Activated CD4-positive, alpha-beta memory T cell treated with anti-CD3 and anti-CD28 coated beads, Interleukin-2, amount 10 ng/mL, durations not matched to agents 7 days and 5 days (primary cell): ENCODE results near the gene SGMS1. TPM values are rescaled to one million over a fixed set of nuclear protein-coding genes. Genes with fewer than 3 reads are reported as not detected.
"Not testable (repeated sequence)": the region's sequence is repeated elsewhere in the genome, so short reads cannot be mapped to it uniquely, and the experiment has no call there.

Source experiments
- CTCF ChIA-PET: fragments of 350-600 bp; sonication (Branson Sonifier 250); formaldehyde crosslinking; loops from one replicate; lab custom pipeline; 2021; ENCODE audit warnings: antibody characterized with exemption, inconsistent platforms; lab: Charles Lee
- POLR2A ChIA-PET: fragments of 350-600 bp; sonication (Branson Sonifier 250); formaldehyde crosslinking; loops from one replicate; lab custom pipeline; 2021; ENCODE audit warnings: antibody characterized with exemption; lab: Charles Lee
- DNase-seq: peaks from one replicate; pipeline ENCODE4 v3.0.0-alpha.2; 2020
- H3K27ac Mint-ChIP-seq: one replicate; pipeline ENCODE4 v1.8.0; 2021; ENCODE audit warnings: mild to moderate bottlenecking, mixed read lengths
- H3K27me3 Mint-ChIP-seq: one replicate; pipeline ENCODE4 v1.8.0; 2021; ENCODE audit warnings: mixed read lengths
- H3K36me3 Mint-ChIP-seq: one replicate; pipeline ENCODE4 v1.8.0; 2021; ENCODE audit warnings: low read depth, mixed read lengths
- H3K4me1 Mint-ChIP-seq: one replicate; pipeline ENCODE4 v1.8.0; 2021; ENCODE audit warnings: mixed read lengths
- H3K4me3 Mint-ChIP-seq: one replicate; pipeline ENCODE4 v1.8.0; 2021; ENCODE audit warnings: mild to moderate bottlenecking, mixed read lengths
- H3K9me3 Mint-ChIP-seq: one replicate; pipeline ENCODE4 v1.8.0; 2021; ENCODE audit warnings: mixed read lengths
- total RNA-seq, 2 experiments: library from RNA; stranded (reverse); gene quantifications; one replicate each; pipeline ENCODE4 v1.2.3, GENCODE V29; 2021

Gene SGMS1
- total RNA-seq, 2 experiments from 2014 or later: 18.9 to 19.9 TPM

- no peaks in the 10 kb centered on the region for H3K27me3 Mint-ChIP-seq
- H3K27ac Mint-ChIP-seq: no peak overlapping the region
- CTCF ChIA-PET: interaction anchor here (0.9 to 2.3 kb wide), 11 partner anchors 10 to 254 kb away, joined by 3 to 11 read pairs (median 4); no protein-coding TSS in a partner anchor
- POLR2A ChIA-PET: interaction anchor here (1.2 kb wide), 1 partner anchor 51 kb away, joined by 4 read pairs; no protein-coding TSS in a partner anchor
- H3K9me3 Mint-ChIP-seq: peaks cover 7% of the 10 kb centered on the region
- H3K4me1 Mint-ChIP-seq: peaks cover 17% of the 10 kb centered on the region
- no peak for DNase-seq
- H3K36me3 Mint-ChIP-seq: peaks cover 35% of the 10 kb centered on the region
- no peak overlapping the region for H3K4me3 Mint-ChIP-seq
Observed at GRCh38 chr10:50367732-50368131, 256.0 kb downstream of the SGMS1 start.

GRCh38 chr10:50366421-50366820, 257.3 kb downstream of the SGMS1 start:
- POLR2A ChIA-PET, DNase-seq, H3K27me3 Mint-ChIP-seq, H3K27ac Mint-ChIP-seq, CTCF ChIA-PET, H3K4me3 Mint-ChIP-seq: not testable (repeated sequence)
- Mint-ChIP-seq H3K36me3 (peaks cover 43% of the 10 kb centered on the region), H3K9me3 (peaks cover 16% of the 10 kb centered on the region), H3K4me1 (peaks cover 25% of the 10 kb centered on the region)

- H3K4me3 Mint-ChIP-seq, DNase-seq, H3K27ac Mint-ChIP-seq, CTCF ChIA-PET, H3K27me3 Mint-ChIP-seq, POLR2A ChIA-PET: not testable (repeated sequence)
- peaks cover 44% of the 10 kb centered on the region for H3K36me3 Mint-ChIP-seq
- peaks cover 27% of the 10 kb centered on the region for H3K4me1 Mint-ChIP-seq
- H3K9me3 Mint-ChIP-seq: peaks cover 16% of the 10 kb centered on the region
Observed at GRCh38 chr10:50364730-50365129, 259.0 kb downstream of the SGMS1 start.

- H3K4me3 Mint-ChIP-seq: no peak overlapping the region
- no peak overlapping the region for H3K27ac Mint-ChIP-seq
- H3K27me3 Mint-ChIP-seq: no peaks in the 10 kb centered on the region
- peaks cover 43% of the 10 kb centered on the region for H3K36me3 Mint-ChIP-seq
- peaks cover 26% of the 10 kb centered on the region for H3K4me1 Mint-ChIP-seq
- CTCF ChIA-PET: no interaction called here
- POLR2A ChIA-PET: no interaction called here
- H3K9me3 Mint-ChIP-seq: peaks cover 16% of the 10 kb centered on the region
- DNase-seq: no peak
Observed at GRCh38 chr10:50362547-50363125, 261.1 kb downstream of the SGMS1 start.

GRCh38 chr10:50361946-50362345, 261.8 kb downstream of the SGMS1 start:
- no peak overlapping the region for H3K4me3 Mint-ChIP-seq
- peaks cover 23% of the 10 kb centered on the region for H3K4me1 Mint-ChIP-seq
- H3K9me3 Mint-ChIP-seq: peaks cover 16% of the 10 kb centered on the region
- POLR2A ChIA-PET: no interaction called here
- H3K27me3 Mint-ChIP-seq: no peaks in the 10 kb centered on the region
- CTCF ChIA-PET: no interaction called here
- no peak for DNase-seq
- H3K27ac Mint-ChIP-seq: no peak overlapping the region
- H3K36me3 Mint-ChIP-seq: peaks cover 36% of the 10 kb centered on the region

GRCh38 chr10:50360077-50360850, 263.5 kb downstream of the SGMS1 start:
- H3K4me1 Mint-ChIP-seq: peaks cover 20% of the 10 kb centered on the region
- DNase-seq: no peak
- H3K27me3 Mint-ChIP-seq: no peaks in the 10 kb centered on the region
- ChIA-PET POLR2A (no interaction called here), CTCF (no interaction called here)
- peaks cover 27% of the 10 kb centered on the region for H3K36me3 Mint-ChIP-seq
- no peak overlapping the region for H3K4me3 Mint-ChIP-seq
- H3K27ac Mint-ChIP-seq: no peak overlapping the region
- peaks cover 16% of the 10 kb centered on the region for H3K9me3 Mint-ChIP-seq

GRCh38 chr10:50358925-50359687, 264.6 kb downstream of the SGMS1 start:
- no peak for DNase-seq
- peaks cover 14% of the 10 kb centered on the region for H3K9me3 Mint-ChIP-seq
- CTCF ChIA-PET: interaction anchor here (1.3 kb wide), 1 partner anchor 11 kb away, joined by 3 read pairs; no protein-coding TSS in a partner anchor
- POLR2A ChIA-PET: no interaction called here
- peaks cover 29% of the 10 kb centered on the region for H3K36me3 Mint-ChIP-seq
- H3K27me3 Mint-ChIP-seq: no peaks in the 10 kb centered on the region
- no peak overlapping the region for H3K27ac Mint-ChIP-seq
- H3K4me3 Mint-ChIP-seq: no peak overlapping the region
- peaks cover 13% of the 10 kb centered on the region for H3K4me1 Mint-ChIP-seq

- Mint-ChIP-seq H3K27me3 (no peaks in the 10 kb centered on the region), H3K4me1 (peaks cover 13% of the 10 kb centered on the region), H3K27ac (no peak overlapping the region), H3K9me3 (peaks cover 14% of the 10 kb centered on the region), H3K4me3 (no peak overlapping the region), H3K36me3 (peaks cover 26% of the 10 kb centered on the region)
- POLR2A ChIA-PET: no interaction called here
- CTCF ChIA-PET: interaction anchor here (1.3 to 2.2 kb wide), 2 partner anchors 9 to 12 kb away, joined by 3 to 5 read pairs; no protein-coding TSS in a partner anchor
- no peak for DNase-seq
Observed at GRCh38 chr10:50358411-50358810, 265.3 kb downstream of the SGMS1 start.

GRCh38 chr10:50356481-50356832, 267.3 kb downstream of the SGMS1 start:
- H3K4me3 Mint-ChIP-seq, H3K27ac Mint-ChIP-seq, H3K4me1 Mint-ChIP-seq, POLR2A ChIA-PET, DNase-seq, H3K27me3 Mint-ChIP-seq, H3K9me3 Mint-ChIP-seq: not testable (repeated sequence)
- CTCF ChIA-PET: interaction anchor here (2.2 kb wide), 1 partner anchor 11 kb away, joined by 5 read pairs; no protein-coding TSS in a partner anchor
- H3K36me3 Mint-ChIP-seq: peaks cover 21% of the 10 kb centered on the region

- CTCF ChIA-PET: not testable (repeated sequence)
Observed at GRCh38 chr10:50355693-50356480, 267.9 kb downstream of the SGMS1 start.

GRCh38 chr10:50351483-50352146, 272.1 kb downstream of the SGMS1 start:
- peaks cover 21% of the 10 kb centered on the region for H3K9me3 Mint-ChIP-seq
- no peak for DNase-seq
- no peak overlapping the region for H3K4me3 Mint-ChIP-seq
- no peaks in the 10 kb centered on the region for H3K27me3 Mint-ChIP-seq
- no peak overlapping the region for H3K27ac Mint-ChIP-seq
- H3K4me1 Mint-ChIP-seq: peaks cover 17% of the 10 kb centered on the region
- CTCF ChIA-PET: no interaction called here
- peaks cover 50% of the 10 kb centered on the region for H3K36me3 Mint-ChIP-seq
- POLR2A ChIA-PET: no interaction called here

More at GRCh38 chr10:50355693-50356480, 267.9 kb downstream of the SGMS1 start:
- H3K27ac Mint-ChIP-seq, H3K4me1 Mint-ChIP-seq, POLR2A ChIA-PET, H3K4me3 Mint-ChIP-seq, DNase-seq, H3K9me3 Mint-ChIP-seq, H3K27me3 Mint-ChIP-seq: not testable (repeated sequence)
- peaks cover 24% of the 10 kb centered on the region for H3K36me3 Mint-ChIP-seq

- CTCF ChIA-PET: no interaction called here
- no peak overlapping the region for H3K27ac Mint-ChIP-seq
- no peak for DNase-seq
- peaks cover 21% of the 10 kb centered on the region for H3K9me3 Mint-ChIP-seq
- POLR2A ChIA-PET: interaction anchor here (1.0 kb wide), 1 partner anchor 162 kb away, joined by 3 read pairs; no protein-coding TSS in a partner anchor
- no peak overlapping the region for H3K4me3 Mint-ChIP-seq
- H3K36me3 Mint-ChIP-seq: peaks cover 45% of the 10 kb centered on the region
- no peaks in the 10 kb centered on the region for H3K27me3 Mint-ChIP-seq
- peaks cover 17% of the 10 kb centered on the region for H3K4me1 Mint-ChIP-seq
Observed at GRCh38 chr10:50350366-50350765, 273.4 kb downstream of the SGMS1 start.
